GM23338 (cell line): Measurements from ENCODE around the gene PIM2. TPM values are rescaled to one million over a fixed set of nuclear protein-coding genes. Genes with fewer than 3 reads are reported as not detected.

Experiments
- ATAC-seq: fragments of 200-7000 bp; cut with Tn5 transposase; 3 replicates; pipeline ENCODE4 v1.9.1; 2020
- DNase-seq: peaks from one replicate; pipeline ENCODE4 v3.0.0-alpha.2; 2015; ENCODE audit warnings: low spot score
- H2AFZ ChIP-seq: fragments of 200-600 bp; sonication (generic); 2 replicates; pipeline ENCODE4 v1.8.0; 2016; ENCODE audit warnings: antibody characterized with exemption, mild to moderate bottlenecking, moderate library complexity
- H3F3A ChIP-seq: fragments of 200-600 bp; sonication (generic); replicated peaks from 2 replicates; pipeline ENCODE4 v1.8.0; 2017; ENCODE audit warnings: antibody characterized with exemption, mixed run types, low read depth
- H3K27ac ChIP-seq: fragments of 200-600 bp; sonication (generic); 2 replicates; pipeline ENCODE4 v1.6.1; 2016; ENCODE audit warnings: low read depth
- H3K27me3 ChIP-seq: fragments of 200-600 bp; sonication (generic); 2 replicates; pipeline ENCODE4 v1.8.0; 2016; ENCODE audit warnings: mild to moderate bottlenecking, mixed run types, moderate library complexity; ENCODE audit not compliant: insufficient read depth
- H3K36me3 ChIP-seq: fragments of 200-600 bp; sonication (generic); 2 replicates; pipeline ENCODE4 v1.8.0; 2016; ENCODE audit warnings: mild to moderate bottlenecking; ENCODE audit not compliant: insufficient read depth
- H3K4me1 ChIP-seq: fragments of 200-600 bp; sonication (generic); 2 replicates; pipeline ENCODE4 v1.8.0; 2016; ENCODE audit warnings: mild to moderate bottlenecking, moderate library complexity; ENCODE audit not compliant: insufficient read depth
- H3K4me2 ChIP-seq: fragments of 200-600 bp; sonication (generic); 2 replicates; pipeline ENCODE4 v1.7.1; 2017; ENCODE audit warnings: mixed run types
- H3K4me3 ChIP-seq: fragments of 200-600 bp; sonication (generic); 2 replicates; pipeline ENCODE4 v1.6.1; 2016; ENCODE audit warnings: mixed run types
- H3K79me2 ChIP-seq: fragments of 200-600 bp; sonication (generic); replicated peaks from 2 replicates; pipeline ENCODE4 v1.8.0; 2017; ENCODE audit warnings: mild to moderate bottlenecking; ENCODE audit not compliant: insufficient read depth
- H3K9me2 ChIP-seq: fragments of 200-600 bp; sonication (generic); 2 replicates; pipeline ENCODE4 v1.8.0; 2017; ENCODE audit not compliant: insufficient read depth
- H4K20me1 ChIP-seq: fragments of 200-600 bp; sonication (generic); replicated peaks from 2 replicates; pipeline ENCODE4 v1.8.0; 2017; ENCODE audit warnings: mild to moderate bottlenecking; ENCODE audit not compliant: insufficient read depth
- H3K27ac Mint-ChIP-seq: 2 replicates; pipeline ENCODE4 v1.8.0; 2020; ENCODE audit warnings: inconsistent platforms, mild to moderate bottlenecking, moderate library complexity, mixed read lengths
- H3K27me3 Mint-ChIP-seq: 3 replicates; pipeline ENCODE4 v1.8.0; 2022; ENCODE audit warnings: low read depth, mild to moderate bottlenecking, moderate library complexity, mixed read lengths, inconsistent platforms; ENCODE audit not compliant: insufficient read depth, poor library complexity
- H3K36me3 Mint-ChIP-seq: 3 replicates; pipeline ENCODE4 v1.8.0; 2021; ENCODE audit warnings: low read depth, mild to moderate bottlenecking, inconsistent platforms, moderate library complexity, mixed read lengths
- H3K4me1 Mint-ChIP-seq: 3 replicates; pipeline ENCODE4 v1.8.0; 2020; ENCODE audit warnings: mild to moderate bottlenecking, inconsistent platforms, mixed read lengths
- H3K4me3 Mint-ChIP-seq: 3 replicates; pipeline ENCODE4 v1.8.0; 2021; ENCODE audit warnings: moderate library complexity, mild to moderate bottlenecking, inconsistent platforms, mixed read lengths
- H3K9me3 Mint-ChIP-seq: 3 replicates; pipeline ENCODE4 v1.8.0; 2020; ENCODE audit warnings: moderate library complexity, mild to moderate bottlenecking, inconsistent platforms, mixed read lengths
- CREB1 ChIP-seq: fragments of 250-450 bp; sonication (Bioruptor Pico); IDR thresholded peaks from 2 replicates; pipeline ENCODE4 v1.5.0; 2020; ENCODE audit warnings: low read depth, mild to moderate bottlenecking, moderate library complexity
- CTCF ChIP-seq, 2 experiments: fragments of 200-600 bp in 1 of 2; sonication (generic) in 1 of 2; conservative IDR thresholded peaks; 2 replicates each; pipeline versions ENCODE4 v1.5.1 to v1.6.1; 2016 to 2017; ENCODE audit warnings: antibody characterized with exemption in 2 of 2, low read depth in 2 of 2, mild to moderate bottlenecking in 2 of 2, moderate library complexity in 1 of 2
- ETS1 ChIP-seq: IDR thresholded peaks from 2 replicates; pipeline ENCODE4 v1.6.1; 2016; ENCODE audit warnings: antibody characterized with exemption
- EZH2 ChIP-seq: fragments of 200-600 bp; sonication (generic); IDR thresholded peaks from one replicate; pipeline ENCODE4 v1.8.0; 2017; ENCODE audit warnings: antibody characterized with exemption, mild to moderate bottlenecking, low read depth; ENCODE audit not compliant: unreplicated experiment
- EZH2phosphoT487 ChIP-seq: fragments of 200-600 bp; sonication (generic); IDR thresholded peaks from one replicate; pipeline ENCODE4 v1.8.1; 2018; ENCODE audit warnings: antibody characterized with exemption; ENCODE audit not compliant: unreplicated experiment
- JUNB ChIP-seq: IDR thresholded peaks from one replicate; pipeline ENCODE4 v1.6.1; 2016; ENCODE audit warnings: antibody characterized with exemption; ENCODE audit not compliant: unreplicated experiment
- NANOG ChIP-seq: IDR thresholded peaks from 2 replicates; pipeline ENCODE4 v1.6.1; 2016; ENCODE audit warnings: antibody characterized with exemption, borderline replicate concordance
- POLR2AphosphoS5 ChIP-seq: IDR thresholded peaks from 2 replicates; pipeline ENCODE4 v1.6.1; 2016; ENCODE audit warnings: antibody characterized with exemption, low read depth
- REST ChIP-seq: IDR thresholded peaks from one replicate; pipeline ENCODE4 v1.6.1; 2018; ENCODE audit warnings: antibody characterized with exemption; ENCODE audit not compliant: unreplicated experiment
- STAT1 ChIP-seq: IDR thresholded peaks from one replicate; pipeline ENCODE4 v1.6.1; 2016; ENCODE audit warnings: antibody characterized with exemption; ENCODE audit not compliant: unreplicated experiment
- ZNF114 ChIP-seq: fragments of 250-450 bp; sonication (Bioruptor Pico); IDR thresholded peaks from 2 replicates; pipeline ENCODE4 v1.5.0; 2020; ENCODE audit warnings: mild to moderate bottlenecking, moderate library complexity
- ZNF331 ChIP-seq: fragments of 250-450 bp; sonication (Bioruptor Pico); IDR thresholded peaks from 2 replicates; pipeline ENCODE4 v1.5.0; 2020; ENCODE audit warnings: low read depth, mild to moderate bottlenecking, moderate library complexity
- ZNF462 ChIP-seq: fragments of 250-450 bp; sonication (Bioruptor Pico); IDR thresholded peaks from 2 replicates; pipeline ENCODE4 v1.5.0; 2020; ENCODE audit warnings: mild to moderate bottlenecking, moderate library complexity
- polyA plus RNA-seq: library from polyadenylated mRNA; unstranded; fragments of >200 nt; fragmentation: Nextera tagmentation; extraction: Ambion mirVana; gene quantifications from 2 replicates; pipeline ENCODE4 v1.2.1, GENCODE V29; 2016
- total RNA-seq: library from RNA; depleted of rRNA; stranded (reverse); fragments of >200 nt; shearing (Covaris generic); gene quantifications from 2 replicates; pipeline ENCODE4 v1.2.3, GENCODE V29; 2014

The PIM2 gene
- total and polyA plus RNA-seq, 2 experiments from 2014 or later = 237 to 359 TPM

- Histone ChIP-seq H3K4me3 (no peak overlapping the region), H4K20me1 (no peaks in the 10 kb centered on the region), H3K27ac (no peak overlapping the region), H3K4me2 (no peak overlapping the region), H3F3A (no peaks in the 10 kb centered on the region), H3K4me1 (no peaks in the 10 kb centered on the region), H3K27me3 (no peaks in the 10 kb centered on the region), H2AFZ (no peak overlapping the region), H3K36me3 (no peaks in the 10 kb centered on the region), H3K9me2 (no peaks in the 10 kb centered on the region), H3K79me2 (peaks cover 16% of the 10 kb centered on the region)
- H3K4me3 Mint-ChIP-seq = no peak overlapping the region
- TF ChIP-seq JUNB (no peak), CREB1 (CRISPR knock-in tag) (no peak), ZNF114 (CRISPR knock-in tag) (no peak), ZNF462 (CRISPR knock-in tag) (no peak), REST (no peak), NANOG (no peak), STAT1 (no peak), EZH2phosphoT487 (no peak), POLR2AphosphoS5 (no peak), EZH2 (no peak), ETS1 (no peak), CTCF (conservative IDR thresholded peaks at IDR 0.05; ENCODE audit: low read depth in 2 of 2) (no peak), ZNF331 (no peak)
- ATAC-seq (no peak), DNase-seq (no peak)
- H3K27me3 Mint-ChIP-seq = peaks cover 4% of the 10 kb centered on the region
- no peaks in the 10 kb centered on the region for H3K9me3 Mint-ChIP-seq
- H3K36me3 Mint-ChIP-seq = peaks cover 39% of the 10 kb centered on the region
- no peak overlapping the region for H3K27ac Mint-ChIP-seq
- peaks cover 7% of the 10 kb centered on the region for H3K4me1 Mint-ChIP-seq
Measured at GRCh38 chrX:48902776-48903175, 16.0 kb downstream of the PIM2 start.
